ENCODE results near the gene MMD2.

The MMD2 gene

GRCh38 chr7:4957847-4958476, 1.0 kb downstream of the MMD2 start:
- no peak for DNase-seq

- no peak for DNase-seq
Observed at GRCh38 chr7:4951903-4952636, 6.9 kb downstream of the MMD2 start.

DNA sequence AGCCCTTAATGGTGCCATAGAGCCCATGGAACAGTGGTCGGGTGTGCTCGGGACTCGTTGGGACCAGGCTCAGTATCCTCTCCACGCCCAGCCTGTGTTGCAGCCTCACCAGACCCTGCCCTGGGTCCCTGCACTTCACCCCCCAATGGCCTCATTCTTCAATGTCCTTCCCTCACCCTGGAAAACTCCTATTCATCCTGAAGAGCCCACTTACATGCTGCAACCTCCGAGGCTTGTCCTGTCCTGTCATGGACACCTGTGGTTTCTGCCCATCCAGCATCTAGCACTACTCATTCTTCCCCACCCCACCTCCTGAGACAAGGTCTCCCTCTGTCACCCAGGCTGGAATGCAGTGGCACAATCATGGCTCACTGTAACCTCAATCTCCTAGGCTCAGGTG, 7.7 kb downstream of the MMD2 start:
- DNase-seq: no peak

DNA sequence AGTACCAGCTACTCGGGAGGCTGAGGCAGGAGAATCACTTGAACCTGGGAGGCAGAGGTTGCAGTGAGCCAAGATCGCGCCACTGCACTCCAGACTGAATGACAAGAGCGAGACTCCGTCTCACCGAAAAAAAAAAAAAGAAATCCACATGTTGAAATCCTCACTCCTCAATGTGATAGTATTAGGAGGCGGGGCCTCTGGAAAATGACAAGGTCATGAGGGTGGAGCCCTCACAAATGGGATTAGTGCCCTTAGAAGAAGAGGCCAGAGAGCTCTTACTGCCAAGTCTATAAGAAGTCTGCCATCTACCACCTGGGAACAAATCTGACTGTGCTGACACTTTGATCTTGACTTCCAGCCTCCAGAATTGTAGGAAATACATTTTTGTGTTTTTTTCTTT, 10.6 kb downstream of the MMD2 start:
- DNase-seq: no peak

DNA sequence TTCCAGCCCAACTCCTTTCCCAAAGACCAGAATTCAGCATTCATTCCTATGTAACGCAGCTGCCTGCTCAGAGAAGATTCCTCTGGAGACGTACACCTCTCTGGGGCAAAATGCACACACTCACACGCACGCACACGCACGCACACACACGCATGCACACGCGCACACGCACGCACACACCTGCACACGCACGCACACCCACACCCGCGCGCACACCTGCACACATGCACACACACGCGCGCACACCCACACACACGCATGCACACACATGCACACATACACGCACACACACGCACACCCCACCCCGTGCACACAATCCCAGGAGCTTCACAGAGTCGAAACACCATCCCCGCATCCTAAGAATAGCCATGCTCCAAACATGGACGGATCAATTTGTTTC, 13.0 kb downstream of the MMD2 start:
- DNase-seq: no peak

GRCh38 chr7:4944939-4945338, 14.0 kb downstream of the MMD2 start:
- DNase-seq: no peak

DNA sequence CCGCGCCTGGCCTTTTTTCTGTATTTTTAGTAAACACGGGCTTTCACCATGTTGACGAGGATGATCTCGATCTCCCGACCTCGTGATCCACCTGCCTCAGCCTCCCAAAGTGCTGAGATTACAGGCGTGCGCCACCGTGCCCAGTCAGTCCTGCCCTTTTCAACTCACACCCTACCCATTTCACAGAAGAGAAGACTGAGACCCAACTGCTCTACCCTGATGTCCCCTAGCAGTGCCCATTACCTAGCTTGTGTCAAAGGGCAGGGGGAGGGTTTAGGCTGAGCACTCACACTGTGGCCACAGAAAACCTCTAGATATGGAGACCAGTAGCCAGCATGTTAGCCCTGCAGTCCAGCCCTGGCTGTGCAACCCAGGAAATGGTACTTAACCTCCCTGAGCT, 15.7 kb downstream of the MMD2 start:
- DNase-seq: no peak

DNA sequence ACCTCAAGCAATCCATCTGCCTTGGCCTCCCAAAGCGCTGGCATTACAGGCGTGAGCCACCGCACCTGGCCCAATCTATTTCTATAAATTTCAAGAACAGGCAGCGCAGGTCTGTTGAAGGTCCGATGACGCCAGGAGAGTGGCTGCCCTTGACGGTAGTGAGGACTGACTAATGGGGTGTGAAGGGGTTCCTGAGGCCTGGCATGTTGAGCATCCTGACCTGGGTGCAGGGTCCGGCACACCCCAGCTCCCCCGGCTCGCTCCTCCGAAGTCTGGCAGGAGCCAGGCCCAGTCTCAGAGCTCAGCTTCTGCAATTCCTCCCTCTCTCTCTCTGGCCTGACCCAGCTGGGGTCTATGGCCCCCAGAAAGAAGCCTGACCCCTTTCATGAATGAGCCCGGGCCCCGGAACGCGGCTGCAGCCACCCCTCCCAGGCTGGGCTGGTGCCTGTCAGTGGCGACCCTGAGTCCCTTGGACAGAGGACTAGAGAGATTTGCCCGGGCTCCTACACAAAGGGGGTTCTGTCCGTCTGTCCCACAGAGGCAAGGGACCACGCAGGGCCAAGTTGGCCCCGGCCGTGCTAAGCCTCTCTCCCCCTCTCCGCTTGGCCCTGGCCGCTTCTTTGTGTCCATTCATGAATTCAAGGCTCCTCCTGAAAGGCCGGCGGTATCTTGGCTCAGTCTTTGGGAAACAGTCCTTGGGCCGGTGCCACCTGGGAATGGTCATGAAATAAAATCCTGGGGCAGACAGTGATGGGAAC, 18.8 kb downstream of the MMD2 start:
- no peak for DNase-seq

GRCh38 chr7:4937411-4937810, 21.6 kb downstream of the MMD2 start:
- DNase-seq: no peak

DNA sequence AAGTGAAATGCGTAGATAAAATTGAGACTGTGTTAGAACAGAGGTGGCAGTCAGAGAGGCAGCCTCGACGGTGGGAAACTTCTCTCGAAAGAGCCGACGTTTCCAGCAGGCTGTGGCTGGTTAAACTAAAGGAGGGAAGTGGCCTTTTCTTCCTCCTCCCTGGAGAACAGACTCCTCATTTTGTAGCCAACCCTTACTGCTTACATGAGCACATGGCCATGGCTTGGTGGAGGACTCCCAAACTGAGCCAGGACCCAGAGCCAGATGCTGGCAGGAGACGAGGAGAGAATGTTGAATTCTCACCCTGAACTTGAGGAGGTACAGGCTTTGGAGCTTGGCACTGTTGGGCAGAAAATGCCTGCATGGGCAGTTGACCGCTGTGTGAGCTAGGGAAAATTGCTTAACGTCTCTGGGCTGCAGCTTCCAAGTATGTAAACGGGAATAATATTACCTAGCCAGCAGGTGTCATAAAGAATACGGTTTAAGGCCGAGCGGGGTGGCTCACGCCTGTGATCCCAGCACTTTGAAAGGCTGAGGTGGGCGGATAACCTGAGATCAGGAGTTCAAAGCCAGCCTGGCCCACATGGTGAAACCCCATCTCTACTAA, 24.5 kb downstream of the MMD2 start:
- no peak for DNase-seq

- DNase-seq: no peak
Observed at GRCh38 chr7:4931943-4932342, 27.0 kb downstream of the MMD2 start.

- no peak for DNase-seq
Observed at GRCh38 chr7:4929005-4929404, 30.0 kb downstream of the MMD2 start.

DNA sequence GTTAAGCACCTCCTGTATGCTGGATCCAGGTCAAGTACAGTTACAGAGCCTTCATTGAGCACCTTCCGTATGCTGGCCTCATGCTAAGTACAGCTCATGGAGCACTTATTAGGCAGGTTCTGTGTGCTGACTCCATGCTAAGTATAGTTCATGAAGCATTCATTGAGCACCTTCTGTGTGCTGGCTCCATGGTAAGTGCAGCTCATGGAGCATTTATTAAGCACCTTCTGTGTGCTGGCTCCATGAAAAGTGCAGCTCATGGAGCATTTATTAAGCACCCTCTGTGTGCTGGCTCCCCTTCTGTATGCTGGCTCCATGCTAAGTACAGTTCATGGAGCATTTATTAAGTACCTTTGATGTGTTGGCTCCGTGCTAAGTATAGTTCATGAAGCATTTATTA, 30.5 kb downstream of the MMD2 start:
- DNase-seq: no peak

GRCh38 chr7:4919969-4920766, 38.8 kb downstream of the MMD2 start:
- DNase-seq: no peak

DNA sequence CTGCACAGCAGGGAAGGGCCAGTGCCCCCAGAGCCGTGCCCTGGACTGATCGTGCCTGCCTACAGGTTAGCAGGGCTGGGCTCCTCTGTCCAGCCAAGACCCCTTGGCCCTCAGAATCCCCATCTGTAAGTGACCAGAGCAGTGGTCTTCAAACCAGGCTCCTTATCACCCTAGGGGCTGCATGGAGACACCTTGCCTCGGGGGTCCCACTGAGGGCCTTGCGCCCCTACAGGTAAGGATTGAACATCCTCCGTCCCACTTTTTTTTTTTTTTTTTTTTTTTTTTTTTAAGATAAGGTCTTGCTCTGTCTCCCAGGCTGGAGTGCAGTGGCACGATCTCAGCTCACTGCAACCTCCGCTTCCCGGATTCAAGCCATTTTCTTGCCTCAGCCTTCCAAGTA, 42.9 kb downstream of the MMD2 start:
- DNase-seq: no peak

GRCh38 chr7:4911111-4911828, 47.7 kb downstream of the MMD2 start:
- no peak for DNase-seq

GRCh38 chr7:4906682-4907081, 52.3 kb downstream of the MMD2 start:
- DNase-seq: no peak

DNA sequence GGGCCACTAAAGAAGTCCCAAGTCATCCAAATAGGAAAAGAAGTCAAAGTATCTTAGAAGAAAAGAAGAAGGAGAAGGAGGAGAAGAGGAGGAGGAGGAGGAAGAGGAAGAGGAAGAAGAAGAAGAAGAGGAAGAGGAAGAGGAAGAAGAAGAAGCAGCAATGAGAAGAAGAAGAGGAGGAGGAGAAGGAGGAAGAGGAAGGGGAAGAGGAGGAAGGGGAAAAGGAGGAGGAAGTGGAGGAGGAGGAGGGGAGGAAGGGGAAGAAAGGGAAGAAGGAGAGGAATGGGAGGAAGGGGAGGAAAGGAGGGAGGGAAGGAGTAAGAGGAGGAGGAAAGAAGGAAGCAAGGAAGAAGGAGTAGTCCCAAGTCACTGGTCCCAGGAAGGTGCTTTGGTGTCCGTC, 53.8 kb downstream of the MMD2 start:
- no peak for DNase-seq

- no peak for DNase-seq
Observed at GRCh38 chr7:4904346-4904745, 54.6 kb downstream of the MMD2 start.

DNA sequence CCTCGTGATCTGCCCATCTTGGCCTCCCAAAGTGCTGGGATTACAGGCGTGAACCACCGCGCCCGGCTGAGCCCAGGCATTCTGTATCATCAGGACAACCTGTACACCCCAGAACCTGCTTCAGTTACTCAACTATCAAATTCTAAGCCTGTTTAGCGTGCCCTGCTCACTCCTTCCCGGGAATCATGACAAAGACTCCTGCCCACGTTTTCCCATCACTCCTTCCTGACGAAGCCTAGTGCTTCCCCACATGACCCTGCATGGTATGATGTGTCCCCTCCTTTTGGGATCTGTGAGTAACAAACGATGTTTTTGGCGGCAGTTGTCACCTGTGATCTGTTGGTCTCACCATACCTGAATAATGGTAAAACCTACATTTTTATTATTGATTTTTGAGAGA, 63.2 kb downstream of the MMD2 start:
- DNase-seq: no peak

DNA sequence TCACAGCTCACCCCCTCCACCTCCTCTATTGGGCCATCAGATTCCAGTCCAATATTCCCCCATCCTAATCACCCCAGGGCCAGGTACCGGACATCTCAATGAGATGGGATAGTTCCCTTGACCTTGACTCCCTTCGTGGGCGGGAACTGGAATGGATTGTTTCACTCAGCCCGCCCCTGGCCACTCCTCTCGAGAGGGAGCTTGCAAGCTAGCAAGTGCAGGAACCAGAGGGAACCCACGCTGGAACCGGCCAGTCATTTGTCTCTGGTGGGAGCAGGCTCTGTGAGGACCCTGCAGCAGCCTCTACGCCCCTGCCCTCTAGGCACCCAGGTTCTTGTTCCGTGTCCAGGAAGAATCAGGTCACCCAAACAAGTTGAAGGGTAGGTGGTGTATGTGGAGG, 64.5 kb downstream of the MMD2 start:
- DNase-seq: no peak

DNA sequence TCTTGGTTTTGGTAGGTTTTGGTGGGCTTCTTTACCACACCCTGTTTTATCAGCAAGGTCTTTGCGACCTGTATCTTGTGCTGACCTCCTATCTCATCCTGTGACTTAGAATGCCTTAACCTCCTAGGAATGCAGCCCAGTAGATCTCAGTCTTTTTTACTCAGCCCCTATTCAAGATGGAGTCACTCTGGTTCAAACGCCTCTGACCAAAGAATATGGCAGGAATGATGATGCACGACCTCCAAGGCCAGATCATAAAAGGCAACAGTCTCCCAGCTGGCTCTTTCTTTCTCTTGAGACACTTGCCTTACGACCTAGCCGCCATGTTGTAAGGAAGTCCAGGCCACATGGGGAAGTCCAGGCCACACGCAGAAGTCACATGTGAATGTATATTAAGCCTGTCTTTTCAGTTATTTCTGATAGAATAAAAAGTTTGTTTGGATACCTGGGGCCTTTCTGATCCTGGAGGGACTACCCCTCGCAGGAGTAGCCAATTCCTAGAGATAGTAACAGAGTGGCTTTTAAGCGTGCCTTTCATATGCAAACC, 65.0 kb downstream of the MMD2 start:
- DNase-seq: no peak
